CD4-positive, alpha-beta T cell (primary cell): ENCODE results near the gene SKIC3. TPM values are rescaled to one million over a fixed set of nuclear protein-coding genes. Genes with fewer than 3 reads are reported as not detected.

Experiments used
- ATAC-seq: fragments of 200-7000 bp; cut with Tn5 transposase; one replicate; pipeline ENCODE4 v1.10.0; 2022; ENCODE audit warnings: mild to moderate bottlenecking; ENCODE audit not compliant: poor library complexity
- CTCF ChIA-PET: fragments of 350-600 bp; sonication (Branson Sonifier 250); formaldehyde crosslinking; loops from one replicate; lab custom pipeline; 2021; ENCODE audit warnings: antibody characterized with exemption, inconsistent platforms; lab: Charles Lee
- POLR2A ChIA-PET: fragments of 350-600 bp; sonication (Branson Sonifier 250); formaldehyde crosslinking; loops from one replicate; lab custom pipeline; 2021; ENCODE audit warnings: antibody characterized with exemption, inconsistent platforms; lab: Charles Lee
- DNase-seq, 14 experiments: peaks; one replicate each; pipeline ENCODE4 v3.0.0-alpha.2; 2013 to 2020; ENCODE audit warnings: mixed read lengths in 2 of 14
- H3K27ac ChIP-seq, 2 donors: one replicate each; pipeline versions ENCODE4 v1.5.1 to v1.7.0; 2013; ENCODE audit warnings: low read length in 2 of 2, low read depth in 1 of 2, mild to moderate bottlenecking in 1 of 2
- H3K27me3 ChIP-seq, 2 experiments: 1 replicate in 1 of 2; 2 replicates in 1 of 2; pipeline versions ENCODE4 v1.6.1 to v1.7.0; 2013; ENCODE audit warnings: low read length in 2 of 2, control low read depth in 1 of 2, mild to moderate bottlenecking in 1 of 2, moderate library complexity in 1 of 2; ENCODE audit not compliant: insufficient read depth in 2 of 2, control insufficient read depth in 1 of 2
- H3K36me3 ChIP-seq: one replicate; pipeline ENCODE4 v1.6.1; 2013; ENCODE audit warnings: low read length, control low read depth; ENCODE audit not compliant: insufficient read depth
- H3K4me1 ChIP-seq: one replicate; pipeline ENCODE4 v1.6.1; 2013; ENCODE audit warnings: low read length, control low read depth; ENCODE audit not compliant: insufficient read depth
- H3K4me3 ChIP-seq: one replicate; pipeline ENCODE4 v1.5.1; 2013; ENCODE audit warnings: mild to moderate bottlenecking, low read length, moderate library complexity
- H3K9me3 ChIP-seq, 2 experiments: 1 replicate in 1 of 2; 2 replicates in 1 of 2; pipeline versions ENCODE4 v1.6.1 to v1.7.0; 2013; ENCODE audit warnings: low read length in 2 of 2, mild to moderate bottlenecking in 2 of 2, control low read depth in 1 of 2, moderate library complexity in 1 of 2; ENCODE audit not compliant: control insufficient read depth in 1 of 2, insufficient read depth in 1 of 2
- H3K27ac Mint-ChIP-seq: one replicate; pipeline ENCODE4 v1.8.0; 2020; ENCODE audit warnings: mixed read lengths
- H3K27me3 Mint-ChIP-seq: one replicate; pipeline ENCODE4 v1.8.0; 2021; ENCODE audit warnings: mixed read lengths
- H3K36me3 Mint-ChIP-seq: one replicate; pipeline ENCODE4 v1.8.0; 2021; ENCODE audit warnings: low read depth, mixed read lengths
- H3K4me1 Mint-ChIP-seq: one replicate; pipeline ENCODE4 v1.8.0; 2021; ENCODE audit warnings: low read depth, mixed read lengths
- H3K4me3 Mint-ChIP-seq: one replicate; pipeline ENCODE4 v1.8.0; 2020; ENCODE audit warnings: mild to moderate bottlenecking, mixed read lengths
- H3K9me3 Mint-ChIP-seq: one replicate; pipeline ENCODE4 v1.8.0; 2020; ENCODE audit warnings: mixed read lengths
- CTCF ChIP-seq: fragments of 200-600 bp; IDR thresholded peaks from one replicate; pipeline ENCODE4 v1.8.0; 2022; ENCODE audit warnings: antibody characterized with exemption, mild to moderate bottlenecking
- intact Hi-C, 2 experiments: fragments of 100-400 bp; cut with DNase I in 1 of 2; cut with micrococcal nuclease in 1 of 2; formaldehyde crosslinking; loops; one replicate each; pipeline versions ENCODE4 v1.15.1 to v1.9.0; 2023 to 2025; cut with DNase I, micrococcal nuclease
- total RNA-seq, 174 experiments: library from RNA in 2 of 174; stranded (reverse) in 2 of 174; gene quantifications; one replicate each; pipeline ENCODE4 v1.2.3 and lab custom pipeline; 2021 to 2026

The SKIC3 gene
- total RNA-seq, 2 experiments from 2014 or later = 63.8 to 65.2 TPM

GRCh38 chr5:95532415-95532814, 22.4 kb downstream of the SKIC3 start:
- no peak overlapping the region for H3K4me3 ChIP-seq
- no peak overlapping the region for H3K27ac Mint-ChIP-seq
- no peaks in the 10 kb centered on the region for H3K9me3 ChIP-seq
- peaks cover 78% of the 10 kb centered on the region for H3K36me3 ChIP-seq
- H3K27me3 ChIP-seq = no peaks in the 10 kb centered on the region
- CTCF ChIA-PET = no interaction called here
- no peaks in the 10 kb centered on the region for H3K4me1 ChIP-seq
- no peaks in the 10 kb centered on the region for H3K27me3 Mint-ChIP-seq
- TF ChIP-seq CTCF = no peak
- POLR2A ChIA-PET = no interaction called here
- no peak overlapping the region for H3K27ac ChIP-seq
- H3K9me3 Mint-ChIP-seq = no peaks in the 10 kb centered on the region
- intact Hi-C loops = no loop called here
- DNase-seq (no peak), ATAC-seq (no peak)
- peaks cover 91% of the 10 kb centered on the region for H3K36me3 Mint-ChIP-seq
- no peak overlapping the region for H3K4me3 Mint-ChIP-seq
- H3K4me1 Mint-ChIP-seq = peaks cover 36% of the 10 kb centered on the region

- Mint-ChIP-seq H3K27me3 (no peaks in the 10 kb centered on the region), H3K27ac (no peak overlapping the region), H3K36me3 (peaks cover 90% of the 10 kb centered on the region), H3K4me3 (no peak overlapping the region), H3K4me1 (peaks cover 34% of the 10 kb centered on the region), H3K9me3 (no peaks in the 10 kb centered on the region)
- POLR2A ChIA-PET = no interaction called here
- Histone ChIP-seq H3K27ac (no peak overlapping the region), H3K27me3 (no peaks in the 10 kb centered on the region), H3K4me1 (no peaks in the 10 kb centered on the region), H3K4me3 (no peak overlapping the region), H3K36me3 (peaks cover 78% of the 10 kb centered on the region), H3K9me3 (no peaks in the 10 kb centered on the region)
- DNase-seq (no peak), ATAC-seq (no peak)
- CTCF ChIA-PET = no interaction called here
- intact Hi-C loops = no loop called here
- no peak for TF ChIP-seq CTCF
Observed at GRCh38 chr5:95531491-95531890, 23.3 kb downstream of the SKIC3 start.

- H3K4me1 ChIP-seq = no peaks in the 10 kb centered on the region
- H3K27me3 ChIP-seq = no peaks in the 10 kb centered on the region
- no peaks in the 10 kb centered on the region for H3K27me3 Mint-ChIP-seq
- H3K27ac ChIP-seq = no peak overlapping the region
- no peak for ATAC-seq
- peaks cover 76% of the 10 kb centered on the region for H3K36me3 ChIP-seq
- no peak overlapping the region for H3K27ac Mint-ChIP-seq
- intact Hi-C loops = no loop called here
- no peak overlapping the region for H3K4me3 Mint-ChIP-seq
- POLR2A ChIA-PET = no interaction called here
- TF ChIP-seq CTCF = no peak
- DNase-seq = no peak
- H3K4me3 ChIP-seq = no peak overlapping the region
- H3K9me3 ChIP-seq = no peaks in the 10 kb centered on the region
- peaks cover 90% of the 10 kb centered on the region for H3K36me3 Mint-ChIP-seq
- H3K9me3 Mint-ChIP-seq = no peaks in the 10 kb centered on the region
- CTCF ChIA-PET = no interaction called here
- H3K4me1 Mint-ChIP-seq = peaks cover 29% of the 10 kb centered on the region
Observed at GRCh38 chr5:95530416-95530815, 24.4 kb downstream of the SKIC3 start.
